ENCODE results near the gene CCDC174.

Gene CCDC174

GRCh38 chr3:14625443-14625842, 26.1 kb upstream of the CCDC174 start:
- no peak for DNase-seq (ENCODE audit: low spot score)

- no peak for DNase-seq (ENCODE audit: low spot score)
These were observed 23.7 kb upstream of the CCDC174 start for GRCh38 chr3:14627815-14628214.

GRCh38 chr3:14628406-14628805, 23.2 kb upstream of the CCDC174 start:
- no peak for DNase-seq (ENCODE audit: low spot score)

- no peak for DNase-seq (ENCODE audit: low spot score)
These were observed 21.0 kb upstream of the CCDC174 start for GRCh38 chr3:14630404-14631100.

- no peak for DNase-seq (ENCODE audit: low spot score)
These were observed 20.5 kb upstream of the CCDC174 start for GRCh38 chr3:14631101-14631497.

- DNase-seq (ENCODE audit: low spot score) = no peak
These were observed 19.7 kb upstream of the CCDC174 start for GRCh38 chr3:14631687-14632441.

GRCh38 chr3:14632442-14632930, 19.1 kb upstream of the CCDC174 start:
- no peak for DNase-seq (ENCODE audit: low spot score)

- no peak for DNase-seq (ENCODE audit: low spot score)
These were observed 18.1 kb upstream of the CCDC174 start for GRCh38 chr3:14633417-14633816.

GRCh38 chr3:14633819-14634424, 17.6 kb upstream of the CCDC174 start:
- peak; percentile 64 for DNase-seq (ENCODE audit: low spot score)

GRCh38 chr3:14634763-14635400, 16.7 kb upstream of the CCDC174 start:
- DNase-seq (ENCODE audit: low spot score) = no peak

- no peak for DNase-seq (ENCODE audit: low spot score)
These were observed 15.0 kb upstream of the CCDC174 start for GRCh38 chr3:14636496-14637087.

GRCh38 chr3:14640157-14640562, 11.4 kb upstream of the CCDC174 start:
- DNase-seq (ENCODE audit: low spot score) = no peak

- no peak for DNase-seq (ENCODE audit: low spot score)
These were observed 10.8 kb upstream of the CCDC174 start for GRCh38 chr3:14640734-14641133.

- DNase-seq (ENCODE audit: low spot score) = no peak
These were observed 10.2 kb upstream of the CCDC174 start for GRCh38 chr3:14641346-14641745.

- DNase-seq (ENCODE audit: low spot score) = no peak
These were observed 6.1 kb upstream of the CCDC174 start for GRCh38 chr3:14645453-14645852.

GRCh38 chr3:14646131-14646573, 5.4 kb upstream of the CCDC174 start:
- no peak for DNase-seq (ENCODE audit: low spot score)

- DNase-seq (ENCODE audit: low spot score) = no peak
These were observed 4.8 kb upstream of the CCDC174 start for GRCh38 chr3:14646589-14647413.

GRCh38 chr3:14647976-14648955, 3.3 kb upstream of the CCDC174 start:
- DNase-seq (ENCODE audit: low spot score) = no peak

- DNase-seq (ENCODE audit: low spot score) = no peak
These were observed 2.1 kb upstream of the CCDC174 start for GRCh38 chr3:14649466-14649865.

GRCh38 chr3:14650193-14650592, 1.4 kb upstream of the CCDC174 start:
- no peak for DNase-seq (ENCODE audit: low spot score)
